Naive thymus-derived CD4-positive, alpha-beta T cell (primary cell): ENCODE results near the gene FRMD4A. TPM values are rescaled to one million over a fixed set of nuclear protein-coding genes. Genes with fewer than 3 reads are reported as not detected.

Experiments
- ATAC-seq: fragments of 150-1000 bp; cut with Tn5 transposase; 2 replicates; pipeline ENCODE4 v1.10.0; 2021; ENCODE audit warnings: mild to moderate bottlenecking, moderate library complexity
- CTCF ChIA-PET: fragments of 350-600 bp; sonication (Branson Sonifier 250); formaldehyde crosslinking; loops from one replicate; lab custom pipeline; 2021; ENCODE audit warnings: antibody characterized with exemption; lab: Charles Lee
- POLR2A ChIA-PET: fragments of 350-600 bp; sonication (Branson Sonifier 250); formaldehyde crosslinking; loops from one replicate; lab custom pipeline; 2021; ENCODE audit warnings: antibody characterized with exemption, inconsistent platforms; lab: Charles Lee
- DNase-seq, 9 donors: peaks; one replicate each; pipeline versions ENCODE4 v3.0.0 to v3.0.0-alpha.2; 2020 to 2022; ENCODE audit warnings: mixed read lengths in 1 of 9
- H3K27ac ChIP-seq: one replicate; pipeline ENCODE4 v1.7.0; 2013; ENCODE audit warnings: mild to moderate bottlenecking, low read depth, low read length, moderate library complexity
- H3K27me3 ChIP-seq, 2 donors: one replicate each; pipeline ENCODE4 v1.7.0; 2013; ENCODE audit warnings: low read length in 2 of 2, mild to moderate bottlenecking in 2 of 2, moderate library complexity in 2 of 2; ENCODE audit not compliant: control insufficient read depth in 2 of 2, insufficient read depth in 2 of 2
- H3K36me3 ChIP-seq, 3 experiments: 1 replicate in 2 of 3; 2 replicates in 1 of 3; pipeline ENCODE4 v1.7.0; 2013; ENCODE audit warnings: low read length in 3 of 3, mild to moderate bottlenecking in 3 of 3, moderate library complexity in 1 of 3; ENCODE audit not compliant: insufficient read depth in 3 of 3, control insufficient read depth in 2 of 3
- H3K4me1 ChIP-seq, 2 donors: one replicate each; pipeline ENCODE4 v1.7.0; 2013; ENCODE audit warnings: low read length in 2 of 2, mild to moderate bottlenecking in 2 of 2, moderate library complexity in 1 of 2; ENCODE audit not compliant: control insufficient read depth in 2 of 2, insufficient read depth in 2 of 2
- H3K4me3 ChIP-seq: 2 replicates; pipeline ENCODE4 v1.7.0; 2013; ENCODE audit warnings: mild to moderate bottlenecking, low read length
- H3K9me3 ChIP-seq, 3 experiments: 1 replicate in 2 of 3; 2 replicates in 1 of 3; pipeline ENCODE4 v1.7.0; 2013; ENCODE audit warnings: low read length in 3 of 3; ENCODE audit not compliant: control insufficient read depth in 2 of 3
- H3K27ac Mint-ChIP-seq, 9 donors: one replicate each; pipeline ENCODE4 v1.8.0; 2020 to 2022; ENCODE audit warnings: mixed read lengths in 9 of 9, mild to moderate bottlenecking in 8 of 9, moderate library complexity in 5 of 9, inconsistent platforms in 2 of 9
- H3K27me3 Mint-ChIP-seq, 5 donors: one replicate each; pipeline ENCODE4 v1.8.0; 2021 to 2022; ENCODE audit warnings: mixed read lengths in 5 of 5, mild to moderate bottlenecking in 1 of 5
- H3K36me3 Mint-ChIP-seq, 5 donors: one replicate each; pipeline ENCODE4 v1.8.0; 2020 to 2022; ENCODE audit warnings: mixed read lengths in 5 of 5, mild to moderate bottlenecking in 3 of 5, inconsistent platforms in 1 of 5
- H3K4me1 Mint-ChIP-seq, 7 donors: one replicate each; pipeline ENCODE4 v1.8.0; 2020 to 2022; ENCODE audit warnings: mixed read lengths in 7 of 7, mild to moderate bottlenecking in 3 of 7, inconsistent platforms in 1 of 7
- H3K4me3 Mint-ChIP-seq, 10 donors: one replicate each; pipeline ENCODE4 v1.8.0; 2020 to 2022; ENCODE audit warnings: mild to moderate bottlenecking in 10 of 10, mixed read lengths in 10 of 10, moderate library complexity in 6 of 10, inconsistent platforms in 2 of 10
- H3K9me3 Mint-ChIP-seq, 11 donors: one replicate each; pipeline ENCODE4 v1.8.0; 2020 to 2022; ENCODE audit warnings: mixed read lengths in 11 of 11, mild to moderate bottlenecking in 4 of 11, inconsistent platforms in 1 of 11, moderate library complexity in 1 of 11
- intact Hi-C, 2 donors: fragments of 100-400 bp; cut with micrococcal nuclease; formaldehyde crosslinking; loops; one replicate each; pipeline ENCODE4 v1.15.1; 2023
- polyA plus RNA-seq, 2 donors: library from polyadenylated mRNA; unstranded; fragments of 300-500 nt; fragmentation: Illumina TruSeq; gene quantifications; one replicate each; pipeline ENCODE4 v1.2.3, GENCODE V29; 2021
- total RNA-seq, 6 experiments: library from RNA in 5 of 6; stranded (reverse) in 5 of 6; gene quantifications; 1 replicate in 5 of 6; 2 replicates in 1 of 6; pipeline ENCODE4 v1.2.3 and lab custom pipeline; 2021 to 2026

Gene FRMD4A
- total and polyA plus RNA-seq, 7 experiments from 2014 or later: 0.10 to 3.1 (median 0.62) TPM

GRCh38 chr10:14125564-14125963 lies 205.2 kb downstream of the FRMD4A start:
- H3K4me3 ChIP-seq: no peak overlapping the region

DNA sequence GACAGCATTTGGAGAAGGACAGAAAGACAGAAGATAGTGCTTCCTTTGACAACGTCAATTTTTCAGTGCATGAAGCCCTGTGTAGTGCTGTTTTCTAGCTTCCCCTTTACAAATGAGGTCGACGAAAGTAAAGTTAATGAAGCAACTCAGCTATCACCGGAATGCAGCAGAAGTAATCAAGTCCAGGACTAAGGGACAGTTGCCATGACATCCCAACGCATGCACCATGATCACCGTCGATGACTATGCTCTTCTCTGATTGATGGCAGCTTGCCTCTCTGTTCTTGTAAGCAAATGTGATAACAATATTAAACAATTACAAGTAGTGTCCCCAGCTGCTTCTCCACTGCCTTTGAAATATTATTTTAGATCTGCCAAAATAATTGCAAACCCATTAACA lies 205.8 kb downstream of the FRMD4A start:
- H3K27me3 Mint-ChIP-seq: peaks cover 0 to 5% (median 0%) of the 10 kb centered on the region in 5 donors
- H3K4me3 Mint-ChIP-seq: no peak overlapping the region
- ChIA-PET CTCF (no interaction called here), POLR2A (no interaction called here)
- no peaks in the 10 kb centered on the region for H3K9me3 ChIP-seq
- no peak overlapping the region for H3K4me3 ChIP-seq
- H3K9me3 Mint-ChIP-seq: peaks cover 0 to 3% (median 0%) of the 10 kb centered on the region in 11 donors
- H3K27ac Mint-ChIP-seq: no peak overlapping the region
- H3K36me3 Mint-ChIP-seq: no peaks in the 10 kb centered on the region
- intact Hi-C loops: no loop called here
- DNase-seq (no peak), ATAC-seq (no peak)
- H3K4me1 Mint-ChIP-seq: peaks cover 0 to 4% (median 0%) of the 10 kb centered on the region in 7 donors
- H3K36me3 ChIP-seq: no peaks in the 10 kb centered on the region
- H3K4me1 ChIP-seq: no peaks in the 10 kb centered on the region
- H3K27ac ChIP-seq: no peak overlapping the region
- no peaks in the 10 kb centered on the region for H3K27me3 ChIP-seq

More at GRCh38 chr10:14125564-14125963, 205.2 kb downstream of the FRMD4A start:
- H3K9me3 ChIP-seq: no peaks in the 10 kb centered on the region
- intact Hi-C loops: no loop called here
- Mint-ChIP-seq H3K36me3 (no peaks in the 10 kb centered on the region), H3K27ac (no peak overlapping the region), H3K4me3 (no peak overlapping the region), H3K27me3 (peaks cover 0 to 5% (median 0%) of the 10 kb centered on the region in 5 donors), H3K9me3 (peaks cover 0 to 3% (median 0%) of the 10 kb centered on the region in 11 donors), H3K4me1 (peaks cover 0 to 4% (median 0%) of the 10 kb centered on the region in 7 donors)
- H3K27me3 ChIP-seq: no peaks in the 10 kb centered on the region
- H3K27ac ChIP-seq: no peak overlapping the region
- CTCF ChIA-PET: no interaction called here
- DNase-seq: no peak
- POLR2A ChIA-PET: no interaction called here
- H3K4me1 ChIP-seq: no peaks in the 10 kb centered on the region
- H3K36me3 ChIP-seq: no peaks in the 10 kb centered on the region
- ATAC-seq: no peak

DNA sequence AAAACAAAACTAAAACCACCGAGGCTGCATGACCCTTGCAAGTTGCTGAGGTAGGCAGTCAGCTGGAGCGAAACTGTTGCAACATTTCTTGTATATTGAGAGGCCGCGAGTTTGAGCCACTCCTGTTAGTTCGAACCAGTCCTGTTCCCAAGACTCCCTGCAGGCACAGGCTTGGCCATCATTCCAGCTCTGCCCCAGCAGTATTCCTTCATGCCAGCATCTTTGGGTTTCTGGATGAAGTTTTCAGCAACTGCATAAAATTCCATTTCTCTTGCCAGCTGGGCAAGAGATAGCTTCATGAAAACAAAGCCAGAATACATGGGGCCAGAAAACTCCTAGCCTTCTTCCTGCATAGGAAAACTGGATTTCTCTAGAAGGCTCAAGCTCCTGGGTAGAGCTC lies 207.6 kb downstream of the FRMD4A start:
- CTCF ChIA-PET: no interaction called here
- H3K4me3 Mint-ChIP-seq: no peak overlapping the region
- peaks cover 0 to 2% (median 0%) of the 10 kb centered on the region in 7 donors for H3K4me1 Mint-ChIP-seq

GRCh38 chr10:14120812-14121211 lies 209.9 kb downstream of the FRMD4A start:
- H3K4me3 ChIP-seq: no peak overlapping the region
- no peak overlapping the region for H3K27ac Mint-ChIP-seq
- H3K27me3 Mint-ChIP-seq: peaks cover 0 to 4% (median 0%) of the 10 kb centered on the region in 5 donors
- POLR2A ChIA-PET: no interaction called here
- intact Hi-C loops: no loop called here
- H3K27me3 ChIP-seq: no peaks in the 10 kb centered on the region
- peaks cover 0 to 6% (median 0%) of the 10 kb centered on the region in 7 donors for H3K4me1 Mint-ChIP-seq
- H3K27ac ChIP-seq: no peak overlapping the region
- H3K9me3 Mint-ChIP-seq: peaks cover 0 to 3% (median 0%) of the 10 kb centered on the region in 11 donors
- H3K4me3 Mint-ChIP-seq: no peak overlapping the region
- no peaks in the 10 kb centered on the region for H3K36me3 Mint-ChIP-seq
- DNase-seq: no peak
- H3K36me3 ChIP-seq: no peaks in the 10 kb centered on the region
- H3K4me1 ChIP-seq: no peaks in the 10 kb centered on the region
- no peak for ATAC-seq
- CTCF ChIA-PET: no interaction called here
- H3K9me3 ChIP-seq: no peaks in the 10 kb centered on the region

More for the DNA sequence above, 207.6 kb downstream of the FRMD4A start:
- H3K4me3 ChIP-seq: no peak overlapping the region
- no peaks in the 10 kb centered on the region for H3K9me3 ChIP-seq
- no peaks in the 10 kb centered on the region for H3K27me3 ChIP-seq
- DNase-seq: no peak
- POLR2A ChIA-PET: interaction anchor here (0.6 kb wide), 1 partner anchor 63 kb away, joined by 3 read pairs; no protein-coding TSS in a partner anchor
- Mint-ChIP-seq H3K36me3 (no peaks in the 10 kb centered on the region), H3K9me3 (peaks cover 0 to 3% (median 0%) of the 10 kb centered on the region in 11 donors), H3K27me3 (peaks cover 0 to 5% (median 0%) of the 10 kb centered on the region in 5 donors), H3K27ac (no peak overlapping the region)
- intact Hi-C loops: no loop called here
- H3K36me3 ChIP-seq: no peaks in the 10 kb centered on the region
- no peaks in the 10 kb centered on the region for H3K4me1 ChIP-seq
- ATAC-seq: no peak
- no peak overlapping the region for H3K27ac ChIP-seq

DNA sequence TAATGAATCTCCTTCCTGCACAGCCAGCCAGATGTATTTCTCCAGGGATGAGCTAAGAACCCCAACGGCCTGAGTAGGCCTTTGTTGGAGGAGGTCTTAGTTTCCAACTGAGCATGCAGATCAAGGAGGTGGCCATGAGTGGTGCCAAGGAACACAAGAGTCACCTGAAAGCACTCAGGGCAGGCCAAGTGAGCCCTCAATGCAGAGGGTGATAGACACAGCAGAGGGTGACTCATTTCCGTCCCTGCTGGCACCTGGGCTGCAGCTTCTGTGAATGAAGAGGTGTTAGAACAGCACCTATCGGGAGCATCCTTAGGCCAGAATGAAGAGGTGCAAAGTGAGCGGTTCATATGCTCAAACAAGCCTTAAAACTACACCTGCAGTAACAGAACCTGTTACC lies 211.8 kb downstream of the FRMD4A start:
- Histone ChIP-seq H3K4me3 (no peak overlapping the region), H3K4me1 (no peaks in the 10 kb centered on the region), H3K27ac (no peak overlapping the region), H3K9me3 (no peaks in the 10 kb centered on the region), H3K27me3 (no peaks in the 10 kb centered on the region), H3K36me3 (no peaks in the 10 kb centered on the region)
- Mint-ChIP-seq H3K36me3 (no peaks in the 10 kb centered on the region), H3K27me3 (peaks cover 0 to 2% (median 0%) of the 10 kb centered on the region in 5 donors), H3K4me1 (peaks cover 0 to 6% (median 0%) of the 10 kb centered on the region in 7 donors), H3K4me3 (no peak overlapping the region), H3K27ac (no peak overlapping the region), H3K9me3 (peaks cover 0 to 3% (median 0%) of the 10 kb centered on the region in 11 donors)
- CTCF ChIA-PET: no interaction called here
- DNase-seq: no peak
- POLR2A ChIA-PET: no interaction called here
- intact Hi-C loops: no loop called here
- no peak for ATAC-seq

DNA sequence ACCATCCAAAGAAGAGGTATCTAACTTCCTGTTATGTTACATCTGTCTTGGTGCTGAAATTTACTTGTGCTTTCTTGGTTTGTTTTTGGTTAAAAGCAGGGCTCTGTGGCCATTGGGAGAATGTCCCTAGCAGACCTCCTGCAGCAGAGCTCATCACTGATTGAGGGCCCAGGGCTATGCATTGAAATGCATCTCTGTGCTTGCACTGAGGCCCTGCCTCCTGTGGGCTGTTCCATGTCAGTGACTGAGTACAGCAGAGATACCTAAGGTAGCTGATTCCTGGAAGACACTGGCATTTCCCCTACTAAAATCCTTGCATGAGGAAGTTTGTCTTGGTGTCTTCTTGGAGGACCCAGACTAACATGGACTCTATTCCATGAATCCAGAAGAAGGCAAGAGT lies 213.9 kb downstream of the FRMD4A start:
- Histone ChIP-seq H3K36me3 (no peaks in the 10 kb centered on the region), H3K27me3 (no peaks in the 10 kb centered on the region), H3K4me3 (no peak overlapping the region), H3K27ac (no peak overlapping the region), H3K4me1 (no peaks in the 10 kb centered on the region), H3K9me3 (no peaks in the 10 kb centered on the region)
- intact Hi-C loops: no loop called here
- no peaks in the 10 kb centered on the region for H3K36me3 Mint-ChIP-seq
- H3K4me3 Mint-ChIP-seq: no peak overlapping the region
- ATAC-seq (no peak), DNase-seq (no peak)
- ChIA-PET POLR2A (no interaction called here), CTCF (no interaction called here)
- no peak overlapping the region for H3K27ac Mint-ChIP-seq
- H3K9me3 Mint-ChIP-seq: no peaks in the 10 kb centered on the region
- H3K4me1 Mint-ChIP-seq: peaks cover 0 to 6% (median 0%) of the 10 kb centered on the region in 7 donors
- peaks cover 0 to 1% (median 0%) of the 10 kb centered on the region in 5 donors for H3K27me3 Mint-ChIP-seq

DNA sequence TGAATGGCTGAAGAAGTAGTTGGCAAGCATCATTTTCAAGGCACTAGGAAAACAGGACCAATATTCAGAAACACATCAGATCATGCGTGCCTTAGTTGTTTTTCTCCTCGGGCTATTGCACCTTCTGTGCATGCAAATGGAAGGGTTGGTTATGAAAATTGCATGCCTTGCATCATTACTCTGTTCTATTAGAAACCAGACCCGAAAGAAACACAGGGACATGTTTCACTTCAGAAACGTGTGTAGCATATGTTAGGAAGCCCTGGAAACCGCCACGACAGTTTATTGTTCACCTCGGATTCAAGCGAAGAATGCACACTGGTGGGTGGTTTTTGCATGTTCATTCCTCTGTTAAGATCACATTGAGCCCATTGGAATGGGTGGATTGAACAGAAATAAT lies 214.7 kb downstream of the FRMD4A start:
- CTCF ChIA-PET: no interaction called here
- Histone ChIP-seq H3K27ac (no peak overlapping the region), H3K9me3 (no peaks in the 10 kb centered on the region), H3K36me3 (no peaks in the 10 kb centered on the region), H3K4me3 (no peak overlapping the region), H3K27me3 (no peaks in the 10 kb centered on the region), H3K4me1 (no peaks in the 10 kb centered on the region)
- intact Hi-C loops: no loop called here
- H3K27me3 Mint-ChIP-seq: peaks cover 0 to 5% (median 0%) of the 10 kb centered on the region in 5 donors
- no peak overlapping the region for H3K27ac Mint-ChIP-seq
- H3K4me1 Mint-ChIP-seq: peaks cover 0 to 6% (median 0%) of the 10 kb centered on the region in 7 donors
- POLR2A ChIA-PET: no interaction called here
- no peak for DNase-seq
- H3K4me3 Mint-ChIP-seq: no peak overlapping the region
- H3K36me3 Mint-ChIP-seq: no peaks in the 10 kb centered on the region
- no peak for ATAC-seq
- H3K9me3 Mint-ChIP-seq: no peaks in the 10 kb centered on the region
